ENCODE measurements around the gene PODNL1. TPM values are rescaled to one million over a fixed set of nuclear protein-coding genes. Genes with fewer than 3 reads are reported as not detected.
"Not testable (repeated sequence)": the region's sequence is repeated elsewhere in the genome, so short reads cannot be mapped to it uniquely, and the experiment has no call there.

PODNL1 gene
- total RNA-seq, 1 experiment from 2014 or later, result 1.1 TPM

DNA sequence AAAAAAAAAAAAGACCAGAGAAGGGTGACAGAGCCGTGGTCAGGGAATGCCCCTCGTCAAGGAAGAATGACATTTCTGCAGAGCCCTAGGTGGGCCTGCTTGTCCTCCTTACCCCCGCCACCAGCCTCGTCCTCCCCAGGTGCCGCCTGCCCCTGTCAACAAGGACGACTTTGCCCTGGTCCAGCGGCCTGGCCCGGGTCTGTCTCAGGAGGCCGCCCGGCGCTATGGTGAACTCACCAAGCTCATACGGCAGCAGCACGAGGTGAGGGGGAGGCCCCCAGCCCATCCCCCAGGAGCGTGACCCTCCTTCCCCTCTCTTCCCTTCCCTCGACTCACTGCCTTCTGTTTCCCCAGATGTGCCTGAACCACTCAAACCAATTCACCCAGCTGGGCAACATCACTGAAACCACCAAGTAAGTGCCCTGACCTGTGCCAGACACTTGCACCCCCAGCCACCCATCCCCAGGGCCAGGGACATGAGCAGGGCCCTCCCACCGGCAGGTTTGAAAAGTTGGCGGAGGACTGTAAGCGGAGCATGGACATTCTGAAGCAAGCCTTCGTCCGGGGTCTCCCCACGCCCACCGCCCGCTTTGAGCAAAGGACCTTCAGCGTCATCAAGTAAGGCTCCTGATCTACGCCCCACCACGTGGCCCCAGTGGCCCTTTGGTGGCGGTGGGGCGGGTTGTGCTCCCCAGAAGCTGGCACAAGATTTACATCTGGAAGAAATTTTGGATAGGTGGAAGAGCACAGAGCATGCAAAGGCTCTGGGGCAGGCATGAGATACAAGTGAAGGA, 14.8 kb downstream of the PODNL1 start (continued):
- TF ChIP-seq, protein P1, sequence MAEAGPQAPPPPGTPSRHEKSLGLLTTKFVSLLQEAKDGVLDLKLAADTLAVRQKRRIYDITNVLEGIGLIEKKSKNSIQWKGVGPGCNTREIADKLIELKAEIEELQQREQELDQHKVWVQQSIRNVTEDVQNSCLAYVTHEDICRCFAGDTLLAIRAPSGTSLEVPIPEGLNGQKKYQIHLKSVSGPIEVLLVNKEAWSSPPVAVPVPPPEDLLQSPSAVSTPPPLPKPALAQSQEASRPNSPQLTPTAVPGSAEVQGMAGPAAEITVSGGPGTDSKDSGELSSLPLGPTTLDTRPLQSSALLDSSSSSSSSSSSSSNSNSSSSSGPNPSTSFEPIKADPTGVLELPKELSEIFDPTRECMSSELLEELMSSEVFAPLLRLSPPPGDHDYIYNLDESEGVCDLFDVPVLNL (CRISPR knock-in tag; IDR thresholded peaks at IDR 0.05; ENCODE audit: borderline replicate concordance, low read depth), result no peak
- TF ChIP-seq, protein P2, sequence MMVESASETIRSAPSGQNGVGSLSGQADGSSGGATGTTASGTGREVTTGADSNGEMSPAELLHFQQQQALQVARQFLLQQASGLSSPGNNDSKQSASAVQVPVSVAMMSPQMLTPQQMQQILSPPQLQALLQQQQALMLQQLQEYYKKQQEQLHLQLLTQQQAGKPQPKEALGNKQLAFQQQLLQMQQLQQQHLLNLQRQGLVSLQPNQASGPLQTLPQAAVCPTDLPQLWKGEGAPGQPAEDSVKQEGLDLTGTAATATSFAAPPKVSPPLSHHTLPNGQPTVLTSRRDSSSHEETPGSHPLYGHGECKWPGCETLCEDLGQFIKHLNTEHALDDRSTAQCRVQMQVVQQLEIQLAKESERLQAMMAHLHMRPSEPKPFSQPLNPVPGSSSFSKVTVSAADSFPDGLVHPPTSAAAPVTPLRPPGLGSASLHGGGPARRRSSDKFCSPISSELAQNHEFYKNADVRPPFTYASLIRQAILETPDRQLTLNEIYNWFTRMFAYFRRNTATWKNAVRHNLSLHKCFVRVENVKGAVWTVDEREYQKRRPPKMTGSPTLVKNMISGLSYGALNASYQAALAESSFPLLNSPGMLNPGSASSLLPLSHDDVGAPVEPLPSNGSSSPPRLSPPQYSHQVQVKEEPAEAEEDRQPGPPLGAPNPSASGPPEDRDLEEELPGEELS (CRISPR knock-in tag; IDR thresholded peaks at IDR 0.05), result no peak
- TF ChIP-seq EMX1 (CRISPR knock-in tag; IDR thresholded peaks at IDR 0.05) (no peak), RELA (CRISPR knock-in tag; IDR thresholded peaks at IDR 0.05; ENCODE audit: borderline replicate concordance) (no peak), TEAD4 (CRISPR knock-in tag; IDR thresholded peaks at IDR 0.05) (no peak), CREB1 (CRISPR knock-in tag; IDR thresholded peaks at IDR 0.05) (no peak), HMGA2 (CRISPR knock-in tag; IDR thresholded peaks at IDR 0.05) (no peak), GABPB1 (CRISPR knock-in tag; IDR thresholded peaks at IDR 0.05) (no peak)
- TF ChIP-seq, protein P3, sequence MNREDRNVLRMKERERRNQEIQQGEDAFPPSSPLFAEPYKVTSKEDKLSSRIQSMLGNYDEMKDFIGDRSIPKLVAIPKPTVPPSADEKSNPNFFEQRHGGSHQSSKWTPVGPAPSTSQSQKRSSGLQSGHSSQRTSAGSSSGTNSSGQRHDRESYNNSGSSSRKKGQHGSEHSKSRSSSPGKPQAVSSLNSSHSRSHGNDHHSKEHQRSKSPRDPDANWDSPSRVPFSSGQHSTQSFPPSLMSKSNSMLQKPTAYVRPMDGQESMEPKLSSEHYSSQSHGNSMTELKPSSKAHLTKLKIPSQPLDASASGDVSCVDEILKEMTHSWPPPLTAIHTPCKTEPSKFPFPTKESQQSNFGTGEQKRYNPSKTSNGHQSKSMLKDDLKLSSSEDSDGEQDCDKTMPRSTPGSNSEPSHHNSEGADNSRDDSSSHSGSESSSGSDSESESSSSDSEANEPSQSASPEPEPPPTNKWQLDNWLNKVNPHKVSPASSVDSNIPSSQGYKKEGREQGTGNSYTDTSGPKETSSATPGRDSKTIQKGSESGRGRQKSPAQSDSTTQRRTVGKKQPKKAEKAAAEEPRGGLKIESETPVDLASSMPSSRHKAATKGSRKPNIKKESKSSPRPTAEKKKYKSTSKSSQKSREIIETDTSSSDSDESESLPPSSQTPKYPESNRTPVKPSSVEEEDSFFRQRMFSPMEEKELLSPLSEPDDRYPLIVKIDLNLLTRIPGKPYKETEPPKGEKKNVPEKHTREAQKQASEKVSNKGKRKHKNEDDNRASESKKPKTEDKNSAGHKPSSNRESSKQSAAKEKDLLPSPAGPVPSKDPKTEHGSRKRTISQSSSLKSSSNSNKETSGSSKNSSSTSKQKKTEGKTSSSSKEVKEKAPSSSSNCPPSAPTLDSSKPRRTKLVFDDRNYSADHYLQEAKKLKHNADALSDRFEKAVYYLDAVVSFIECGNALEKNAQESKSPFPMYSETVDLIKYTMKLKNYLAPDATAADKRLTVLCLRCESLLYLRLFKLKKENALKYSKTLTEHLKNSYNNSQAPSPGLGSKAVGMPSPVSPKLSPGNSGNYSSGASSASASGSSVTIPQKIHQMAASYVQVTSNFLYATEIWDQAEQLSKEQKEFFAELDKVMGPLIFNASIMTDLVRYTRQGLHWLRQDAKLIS (CRISPR knock-in tag; IDR thresholded peaks at IDR 0.05; ENCODE audit: borderline replicate concordance), result no peak

DNA sequence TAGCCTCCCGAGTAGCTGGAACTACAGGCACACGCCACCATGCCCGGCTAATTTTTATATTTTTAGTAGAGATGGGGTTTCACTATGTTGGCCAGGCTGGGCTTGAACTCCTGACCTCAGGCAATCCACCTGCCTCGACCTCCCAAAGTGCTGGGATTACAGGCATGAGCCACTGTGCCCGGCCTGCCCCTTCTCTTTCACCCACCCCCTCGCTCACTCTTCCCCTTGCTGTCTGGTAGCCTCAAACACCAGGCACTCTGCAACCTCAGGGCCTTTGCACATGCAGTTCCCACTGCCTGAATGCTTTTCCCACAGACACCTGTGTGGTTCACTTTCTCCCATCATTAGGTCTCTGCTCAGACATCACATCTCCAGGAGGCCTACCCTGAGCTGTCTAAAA, 16.1 kb downstream of the PODNL1 start:
- POLR2A ChIA-PET, result interaction anchor here (0.5 kb wide), 1 partner anchor 516 kb away, joined by 4 read pairs; no protein-coding TSS in a partner anchor
- not testable (repeated sequence) for H3K27me3 Mint-ChIP-seq (ENCODE audit: low read depth); ATAC-seq; DNase-seq (ENCODE audit: low spot score); H3K4me1 Mint-ChIP-seq; H3K4me3 Mint-ChIP-seq; H3K27ac Mint-ChIP-seq
- CTCF ChIA-PET, result interaction anchor here (1.0 to 1.4 kb wide), 2 partner anchors 31 to 41 kb away, joined by 3 to 4 read pairs; partner anchors contain the start of gene DCAF15
- Mint-ChIP-seq H3K36me3 (peaks cover 63% of the 10 kb centered on the region), H3K9me3 (peaks cover 16% of the 10 kb centered on the region)

DNA sequence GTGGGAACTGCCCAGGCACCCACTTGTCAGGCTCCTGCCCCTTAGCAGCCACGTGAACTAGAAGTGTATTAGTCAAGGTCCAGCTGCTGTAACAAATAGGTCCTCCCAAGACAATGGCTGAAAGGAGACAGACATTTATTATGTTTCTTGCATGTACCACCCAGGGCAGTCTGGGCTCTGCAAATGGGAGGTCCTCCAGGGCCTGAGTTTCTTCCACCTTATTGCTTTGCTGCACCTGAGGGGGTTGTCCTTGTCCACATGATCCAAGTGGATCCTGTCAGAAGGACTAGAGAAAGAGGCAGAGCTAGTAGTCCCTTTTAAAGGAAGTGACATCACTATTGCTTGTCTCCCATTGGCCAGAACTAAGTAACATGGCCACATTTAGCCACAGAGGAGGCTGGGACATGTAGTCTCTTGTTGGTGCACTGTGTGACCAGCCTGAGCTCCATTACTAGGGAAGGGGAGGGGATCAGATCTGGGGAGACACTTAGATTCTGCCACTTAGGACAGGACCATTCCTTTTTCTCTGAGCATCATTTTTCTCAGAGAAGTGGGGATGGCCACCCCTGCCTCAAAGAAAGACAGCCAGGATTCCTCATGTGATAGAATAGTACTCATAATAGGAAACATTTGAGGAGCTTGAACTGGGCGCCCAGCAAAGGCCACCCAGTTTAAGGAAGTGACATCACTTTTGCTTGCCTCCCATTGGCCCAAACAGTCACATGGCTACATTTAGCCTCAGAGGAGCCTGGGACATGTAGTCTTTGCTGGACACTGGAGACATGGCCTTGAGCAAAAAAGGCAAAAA, 17.1 kb downstream of the PODNL1 start:
- H3K27ac Mint-ChIP-seq, result peak overlapping the region; percentile 20; the same call in 1 of the 2 replicates
- ChIA-PET POLR2A (interaction anchor here (1.5 kb wide), 1 partner anchor 32 kb away, joined by 5 read pairs; the partner anchor contains the start of gene DCAF15), CTCF (interaction anchor here (0.7 to 1.4 kb wide), 7 partner anchors 13 to 153 kb away, joined by 3 to 7 read pairs (median 3); partner anchors contain the start of gene DCAF15)
- no peaks in the 10 kb centered on the region for H3K27me3 Mint-ChIP-seq (ENCODE audit: low read depth)
- no peaks in the 10 kb centered on the region for H3K4me1 Mint-ChIP-seq
- DNase-seq (ENCODE audit: low spot score) (peak; percentile 38), ATAC-seq (peak; percentile 92)
- peaks cover 16% of the 10 kb centered on the region for H3K9me3 Mint-ChIP-seq
- TF ChIP-seq CREM (CRISPR knock-in tag; IDR thresholded peaks at IDR 0.05) (0 out of 2 replicates have a peak, but pooled peaks have one; percentile 48), NFYB (CRISPR knock-in tag; conservative IDR thresholded peaks at IDR 0.05; ENCODE audit: low read depth) (peak; percentile 55), GABPB1 (CRISPR knock-in tag; IDR thresholded peaks at IDR 0.05) (no peak), NFATC4 (CRISPR knock-in tag; IDR thresholded peaks at IDR 0.05) (no peak), ELF4 (CRISPR knock-in tag; IDR thresholded peaks at IDR 0.05; ENCODE audit: low read depth) (no peak)
- TF ChIP-seq, protein P4, sequence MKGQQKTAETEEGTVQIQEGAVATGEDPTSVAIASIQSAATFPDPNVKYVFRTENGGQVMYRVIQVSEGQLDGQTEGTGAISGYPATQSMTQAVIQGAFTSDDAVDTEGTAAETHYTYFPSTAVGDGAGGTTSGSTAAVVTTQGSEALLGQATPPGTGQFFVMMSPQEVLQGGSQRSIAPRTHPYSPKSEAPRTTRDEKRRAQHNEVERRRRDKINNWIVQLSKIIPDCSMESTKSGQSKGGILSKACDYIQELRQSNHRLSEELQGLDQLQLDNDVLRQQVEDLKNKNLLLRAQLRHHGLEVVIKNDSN (CRISPR knock-in tag; IDR thresholded peaks at IDR 0.05), result peak; percentile 92
- TF ChIP-seq, protein P5, sequence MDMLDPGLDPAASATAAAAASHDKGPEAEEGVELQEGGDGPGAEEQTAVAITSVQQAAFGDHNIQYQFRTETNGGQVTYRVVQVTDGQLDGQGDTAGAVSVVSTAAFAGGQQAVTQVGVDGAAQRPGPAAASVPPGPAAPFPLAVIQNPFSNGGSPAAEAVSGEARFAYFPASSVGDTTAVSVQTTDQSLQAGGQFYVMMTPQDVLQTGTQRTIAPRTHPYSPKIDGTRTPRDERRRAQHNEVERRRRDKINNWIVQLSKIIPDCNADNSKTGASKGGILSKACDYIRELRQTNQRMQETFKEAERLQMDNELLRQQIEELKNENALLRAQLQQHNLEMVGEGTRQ (CRISPR knock-in tag; IDR thresholded peaks at IDR 0.05), result peak; percentile 93
- H3K36me3 Mint-ChIP-seq, result peaks cover 53% of the 10 kb centered on the region
- H3K4me3 Mint-ChIP-seq, result no peak overlapping the region
